ENCODE results near the gene ZDHHC15. TPM values are rescaled to one million over a fixed set of nuclear protein-coding genes. Genes with fewer than 3 reads are reported as not detected.

The ZDHHC15 gene
- total and polyA plus RNA-seq, 2 of the 8 experiments (the other 6 are each of a cell fraction or from before 2014, with no cell fraction given), result 1.7 to 3.5 TPM

DNA sequence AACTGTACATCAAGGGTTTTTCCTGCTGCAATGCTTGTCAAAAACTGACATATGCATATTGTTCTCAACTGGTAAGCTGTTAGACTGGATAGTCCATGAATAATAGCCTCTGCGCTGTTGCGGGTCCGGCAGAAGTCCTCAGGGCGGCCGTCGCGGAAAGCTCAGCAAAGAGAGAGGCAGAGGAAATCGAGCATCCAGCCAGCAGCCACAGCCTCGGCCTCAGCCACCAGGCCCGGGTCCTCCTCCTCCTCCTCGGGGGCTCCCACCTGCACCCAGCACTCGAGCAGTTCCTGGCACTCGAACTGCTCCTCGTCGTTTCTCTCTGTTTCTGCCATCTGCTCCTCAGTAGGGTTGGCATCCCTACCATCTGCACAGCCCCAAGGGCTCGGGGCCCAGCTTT lies 195.2 kb downstream of the ZDHHC15 start (continued):
- TF ChIP-seq USF2 (IDR thresholded peaks at IDR 0.05; ENCODE audit: low read length), result no peak

Other genes starting within 250 kb of the ZDHHC15 start
- gene UPRT, start 249.0 kb downstream of the ZDHHC15 start, total RNA-seq (2021; fragmentation: NEBNext Ultra II Directional; extraction: Animal tissue kit (Norgen Biotek cat#: 25700)), result 16.2 and 17.7 TPM in 2 replicates
- 8.5 and 11.4 TPM in 2 replicates for gene UPRT, start 249.0 kb downstream of the ZDHHC15 start, polyA plus RNA-seq (2011; rRNA removed)

Measured in H1 (cell line).